ENCODE results near the gene SEMA4B. TPM values are rescaled to one million over a fixed set of nuclear protein-coding genes. Genes with fewer than 3 reads are reported as not detected.
"Not testable (repeated sequence)": the region's sequence is repeated elsewhere in the genome, so short reads cannot be mapped to it uniquely, and the experiment has no call there.

SEMA4B gene
- total RNA-seq, 6 donors from 2014 or later = 47.6 to 81.3 (median 55.9) TPM

GRCh38 chr15:90259524-90259923, 58.4 kb downstream of the SEMA4B start:
- Histone ChIP-seq H3K4me1 (peaks cover 0 to 4% (median 2%) of the 10 kb centered on the region in 4 donors), H3K27ac (no peak overlapping the region), H3K36me3 (no peaks in the 10 kb centered on the region), H3K4me3 (no peak overlapping the region), H3K27me3 (no peaks in the 10 kb centered on the region), H3K9me3 (no peaks in the 10 kb centered on the region)
- no peak for DNase-seq
- ATAC-seq (ENCODE audit: low FRiP score in 2 of 2) = no peak
- TF ChIP-seq CTCF (IDR thresholded peaks at IDR 0.05) (no peak), POLR2A (IDR thresholded peaks at IDR 0.05) (no peak), EP300 (IDR thresholded peaks at IDR 0.05) (no peak), POLR2AphosphoS5 (IDR thresholded peaks at IDR 0.05) (no peak)
- WGBS, 2 donors = 84 to 90% methylated on average over 5 of the region's 5 CpGs

GRCh38 chr15:90260731-90261130, 59.6 kb downstream of the SEMA4B start:
- H3K36me3 ChIP-seq; H3K4me3 ChIP-seq; DNase-seq; H3K9me3 ChIP-seq; H3K27me3 ChIP-seq; H3K27ac ChIP-seq; ATAC-seq (ENCODE audit: low FRiP score in 2 of 2): not testable (repeated sequence)
- 77 to 78% methylated on average over 6 of the region's 6 CpGs for WGBS, 2 donors
- peaks cover 0 to 11% (median 7%) of the 10 kb centered on the region in 4 donors for H3K4me1 ChIP-seq

GRCh38 chr15:90261811-90262210, 60.7 kb downstream of the SEMA4B start:
- TF ChIP-seq POLR2A (IDR thresholded peaks at IDR 0.05) (no peak), POLR2AphosphoS5 (IDR thresholded peaks at IDR 0.05) (no peak), EP300 (IDR thresholded peaks at IDR 0.05) (no peak), CTCF (IDR thresholded peaks at IDR 0.05) (no peak)
- H3K36me3 ChIP-seq = no peaks in the 10 kb centered on the region
- DNase-seq (no peak), ATAC-seq (ENCODE audit: low FRiP score in 2 of 2) (no peak)
- no peak overlapping the region for H3K27ac ChIP-seq
- 83 to 84% methylated on average over 5 of the region's 5 CpGs for WGBS, 2 donors
- peaks cover 4 to 19% (median 10%) of the 10 kb centered on the region in 4 donors for H3K4me1 ChIP-seq
- H3K4me3 ChIP-seq = no peak overlapping the region
- H3K9me3 ChIP-seq = no peaks in the 10 kb centered on the region
- no peaks in the 10 kb centered on the region for H3K27me3 ChIP-seq

- TF ChIP-seq POLR2A (IDR thresholded peaks at IDR 0.05) = no peak
- no peak for TF ChIP-seq EP300 (IDR thresholded peaks at IDR 0.05)
- TF ChIP-seq CTCF (IDR thresholded peaks at IDR 0.05) = no peak
- no peak for TF ChIP-seq POLR2AphosphoS5 (IDR thresholded peaks at IDR 0.05)
- ATAC-seq (ENCODE audit: low FRiP score in 2 of 2) (no peak), DNase-seq (no peak)
- Histone ChIP-seq H3K4me3 (no peak overlapping the region), H3K4me1 (peaks cover 10 to 25% (median 16%) of the 10 kb centered on the region in 4 donors), H3K27me3 (no peaks in the 10 kb centered on the region), H3K36me3 (no peaks in the 10 kb centered on the region), H3K27ac (no peak overlapping the region), H3K9me3 (no peaks in the 10 kb centered on the region)
- WGBS, 2 donors = 81 to 85% methylated on average over 5 of the region's 5 CpGs
Measured at GRCh38 chr15:90262426-90262825, 61.3 kb downstream of the SEMA4B start.

- Histone ChIP-seq H3K36me3 (peaks cover 0 to 4% (median 0%) of the 10 kb centered on the region in 4 donors), H3K4me1 (peaks cover 26 to 46% (median 37%) of the 10 kb centered on the region in 4 donors), H3K27ac (peak overlapping the region; percentile 94 to 98 (median 96)), H3K4me3 (peak overlapping the region in 3 of 4 donors; percentile 76 to 80 (median 79)), H3K9me3 (no peaks in the 10 kb centered on the region), H3K27me3 (no peaks in the 10 kb centered on the region)
- 39 to 44% methylated on average over 3 to 4 of the region's 4 CpGs for WGBS, 2 donors
- peak in 1 of 2 donors; percentile 23 for DNase-seq
- no peak for ATAC-seq (ENCODE audit: low FRiP score in 2 of 2)
- no peak for TF ChIP-seq CTCF (IDR thresholded peaks at IDR 0.05)
- TF ChIP-seq EP300 (IDR thresholded peaks at IDR 0.05) = no peak
- TF ChIP-seq POLR2AphosphoS5 (IDR thresholded peaks at IDR 0.05) = no peak
- no peak for TF ChIP-seq POLR2A (IDR thresholded peaks at IDR 0.05)
Measured at GRCh38 chr15:90264671-90265070, 63.5 kb downstream of the SEMA4B start.
